Muscle of back (tissue), 11 donors: ENCODE results near the gene NINJ2. TPM values are rescaled to one million over a fixed set of nuclear protein-coding genes. Genes with fewer than 3 reads are reported as not detected.

Experiments
- DNase-seq, 3 donors: peaks; one replicate each; pipeline versions ENCODE4 v3.0.0 to v3.0.0-alpha.2; 2013
- polyA plus RNA-seq, 10 donors: library from polyadenylated mRNA; unstranded; fragments of 120-200 nt; gene quantifications; one replicate each; pipeline ENCODE4 v1.2.1, GENCODE V29; 2013; ENCODE audit not compliant: insufficient read length in 10 of 10

Gene NINJ2
- polyA plus RNA-seq, 10 donors: 3.5 to 7.0 (median 5.2) TPM

DNA sequence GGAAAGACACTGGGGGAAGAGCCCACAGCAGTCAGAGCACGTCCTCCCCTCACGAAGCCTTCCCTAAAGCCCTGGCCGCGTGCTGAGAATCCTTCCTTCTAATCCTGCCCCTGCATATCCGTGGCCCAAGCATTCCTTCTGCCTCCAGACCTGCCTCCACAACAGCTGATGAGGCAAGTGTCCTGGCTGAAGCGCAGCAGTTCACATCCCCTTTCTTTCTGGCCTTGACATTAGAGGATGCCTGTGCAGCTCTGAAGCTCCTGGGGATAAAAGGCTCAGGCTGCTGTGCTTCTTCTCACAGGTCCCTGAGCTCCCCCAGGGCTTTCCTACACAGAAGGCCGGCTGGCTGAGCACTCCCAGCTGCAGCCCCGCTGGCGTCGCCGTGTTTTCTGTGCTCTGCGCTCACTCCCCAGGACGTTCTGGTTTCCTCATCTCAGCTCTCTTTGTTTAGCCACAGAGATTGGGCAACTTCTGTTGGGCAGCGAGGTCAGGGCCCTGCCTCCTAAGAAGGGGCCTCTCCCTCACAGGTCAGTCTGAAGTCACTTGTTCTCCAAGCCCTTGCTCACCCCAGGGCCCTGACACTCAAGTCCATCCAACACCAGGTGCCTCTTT, 45.8 kb downstream of the NINJ2 start:
- DNase-seq: peak in 1 of 3 donors; percentile 64

- no peak for DNase-seq
Measured at GRCh38 chr12:615620-616019, 47.6 kb downstream of the NINJ2 start.

DNA sequence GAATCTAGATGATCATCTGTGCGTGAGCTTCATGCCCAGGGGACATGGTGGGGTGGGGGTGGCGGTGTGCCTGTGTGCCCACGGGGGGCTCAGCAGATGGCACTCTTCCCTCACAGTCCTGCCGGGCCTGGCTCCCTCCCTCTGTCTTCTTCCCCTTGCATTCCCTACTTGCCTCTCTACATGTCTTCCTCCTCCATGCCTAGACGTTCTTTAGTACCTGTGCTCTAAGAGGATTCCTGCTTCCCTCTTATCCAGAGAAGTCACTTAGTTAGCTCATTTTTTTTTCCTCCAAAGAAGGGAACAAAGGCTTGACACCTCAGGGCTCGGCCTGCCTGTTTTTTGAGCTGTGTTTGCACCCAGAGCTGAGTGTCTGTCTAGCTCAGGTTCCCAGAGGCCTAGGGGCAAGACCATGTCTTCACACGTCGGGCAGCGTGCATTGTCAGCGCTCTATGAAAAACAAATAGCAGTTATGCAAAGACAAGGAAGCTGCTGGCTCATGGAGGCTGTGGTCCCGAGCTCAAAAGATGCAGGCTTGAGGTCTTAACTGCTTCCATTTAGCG, 48.8 kb downstream of the NINJ2 start:
- peak in 1 of 3 donors; percentile 41 for DNase-seq

DNA sequence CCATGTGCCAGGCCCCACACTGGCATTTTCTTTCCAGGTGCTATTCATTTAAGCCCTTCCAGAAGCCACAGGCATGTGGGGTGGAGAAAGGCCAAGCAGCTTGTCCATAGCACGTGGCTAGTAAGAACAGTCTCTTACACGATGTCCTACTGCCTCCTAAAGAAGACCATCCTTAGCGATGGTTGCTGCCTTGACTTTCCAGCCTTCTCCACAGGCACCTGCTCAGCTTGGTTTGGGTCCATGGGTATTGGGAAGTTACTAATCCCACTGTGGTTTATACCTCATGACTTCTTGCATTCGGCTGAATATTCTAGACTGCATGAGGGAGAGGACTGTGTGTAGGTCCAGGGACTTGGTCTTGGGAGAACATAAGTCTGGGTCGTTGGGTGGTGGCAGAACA, 49.2 kb downstream of the NINJ2 start:
- DNase-seq: no peak

DNA sequence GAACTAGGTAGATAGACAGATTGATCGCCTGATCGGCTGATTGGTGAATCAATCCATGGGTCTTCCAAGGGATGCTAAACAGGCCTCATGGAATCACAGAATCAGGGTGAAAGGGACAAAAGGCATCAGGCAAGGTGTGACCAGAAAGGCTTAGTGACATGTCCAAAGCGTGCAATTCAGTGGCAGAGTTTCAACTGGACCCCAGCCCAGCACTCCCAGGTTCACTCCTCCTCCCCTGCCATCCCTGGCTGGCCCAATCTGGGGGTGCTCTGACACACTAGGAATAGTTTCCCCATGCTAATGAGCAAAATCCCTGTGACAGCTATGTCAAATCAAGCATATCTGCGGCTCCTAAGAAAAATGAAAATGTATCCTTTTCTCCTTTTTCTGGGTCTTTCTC, 50.4 kb downstream of the NINJ2 start:
- DNase-seq: no peak

GRCh38 chr12:612293-612692, 51.0 kb downstream of the NINJ2 start:
- DNase-seq: no peak

GRCh38 chr12:611721-612120, 51.5 kb downstream of the NINJ2 start:
- DNase-seq: no peak

DNA sequence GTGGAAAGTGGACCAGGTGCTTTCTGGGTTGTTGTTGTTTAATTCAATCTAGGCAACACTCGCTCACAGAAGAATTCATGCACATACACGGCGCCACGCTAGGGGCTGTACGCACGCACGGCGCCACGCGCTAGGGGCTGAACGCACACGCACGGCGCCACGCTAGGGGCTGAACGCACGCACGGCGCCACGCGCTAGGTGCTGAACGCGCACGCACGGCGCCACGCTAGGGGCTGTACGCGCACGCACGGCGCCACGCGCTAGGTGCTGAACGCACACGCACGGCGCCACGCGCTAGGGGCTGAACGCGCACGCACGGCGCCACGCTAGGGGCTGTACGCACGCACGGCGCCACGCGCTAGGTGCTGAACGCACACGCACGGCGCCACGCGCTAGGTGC, 54.3 kb downstream of the NINJ2 start:
- no peak for DNase-seq

GRCh38 chr12:608413-608812, 54.8 kb downstream of the NINJ2 start:
- DNase-seq: no peak

DNA sequence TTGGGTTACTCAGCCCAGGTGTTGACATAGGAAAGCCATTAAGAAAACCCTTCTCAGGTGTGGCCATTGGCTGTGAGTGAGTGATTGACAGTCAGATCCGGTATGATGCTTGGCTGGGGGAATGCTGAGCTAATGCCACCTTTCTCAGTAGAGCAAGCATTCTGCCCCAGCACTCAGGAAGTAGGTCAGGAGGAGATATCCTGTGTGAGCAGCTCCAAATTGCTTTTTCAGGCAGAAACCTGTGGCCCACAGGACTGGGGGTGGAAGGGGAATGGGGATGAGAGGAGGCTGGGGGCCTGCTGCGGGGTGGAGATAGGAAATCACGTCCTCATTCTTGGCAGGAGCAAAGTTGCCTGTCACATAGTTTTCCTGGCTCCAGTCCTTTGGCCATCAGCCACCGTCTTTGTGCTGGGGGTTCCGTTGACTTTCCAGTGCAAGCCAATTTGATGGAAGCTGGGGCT, 55.7 kb downstream of the NINJ2 start:
- peak in 2 of 3 donors; percentile 53 to 74 for DNase-seq

DNA sequence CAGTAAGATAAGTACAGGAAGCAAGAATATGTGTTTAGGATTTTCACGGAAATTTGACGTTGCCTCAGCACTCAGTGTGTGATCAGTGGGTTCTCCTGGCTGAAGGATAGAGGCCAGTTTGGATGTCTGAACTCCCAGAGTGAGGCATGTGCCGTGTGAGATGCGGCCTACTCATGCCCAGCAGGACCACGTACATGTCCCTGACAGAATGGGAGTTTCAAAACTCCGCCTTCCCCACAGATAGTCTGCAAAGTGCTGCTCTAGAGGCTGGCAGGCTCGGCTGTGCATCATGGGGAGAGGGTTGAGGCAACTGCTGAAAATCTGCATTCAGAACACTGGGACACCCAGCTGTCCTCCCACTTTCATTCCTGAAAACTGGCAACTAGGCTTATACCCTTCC, 58.3 kb downstream of the NINJ2 start:
- no peak for DNase-seq

- DNase-seq: no peak
Measured at GRCh38 chr12:602700-603068, 60.6 kb downstream of the NINJ2 start.

DNA sequence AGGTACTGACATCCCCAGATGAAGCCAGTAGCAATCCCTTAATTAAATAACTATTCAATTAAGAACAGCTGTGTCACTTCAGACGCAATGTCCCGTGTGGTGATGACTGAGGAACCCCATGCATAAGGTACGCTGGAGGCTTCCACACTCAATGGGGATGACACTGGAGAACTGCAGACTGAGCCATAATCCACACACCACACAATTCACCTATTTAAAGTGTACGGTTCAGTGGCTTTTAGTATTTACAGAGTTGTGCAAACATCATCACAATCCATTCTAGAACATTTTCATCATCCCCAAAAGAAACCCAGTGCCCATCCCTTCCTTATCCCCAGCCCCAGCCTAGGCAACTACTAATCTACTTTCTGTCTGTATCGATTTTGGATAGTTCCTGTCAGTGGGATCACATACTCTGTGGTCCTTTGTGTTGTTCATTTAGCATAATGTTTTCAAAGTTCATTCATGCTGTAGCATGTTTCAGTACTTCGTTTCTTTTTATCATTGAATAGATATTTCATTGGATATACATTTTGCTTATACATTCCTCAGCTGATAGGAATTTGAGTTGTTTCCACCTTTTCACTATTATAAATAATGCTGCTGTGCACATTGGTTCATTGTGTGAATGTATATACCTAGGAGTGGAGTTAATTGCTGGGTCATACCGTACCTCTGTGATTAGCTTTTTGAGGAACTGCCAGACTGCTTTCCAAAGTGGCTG, 61.1 kb downstream of the NINJ2 start:
- no peak for DNase-seq

GRCh38 chr12:599756-600155, 63.5 kb downstream of the NINJ2 start:
- DNase-seq: no peak

- DNase-seq: no peak
Measured at GRCh38 chr12:597926-598568, 65.2 kb downstream of the NINJ2 start.

- DNase-seq: no peak
Measured at GRCh38 chr12:593396-594270, 69.6 kb downstream of the NINJ2 start.

- no peak for DNase-seq
Measured at GRCh38 chr12:592024-592505, 71.2 kb downstream of the NINJ2 start.

- peak in 1 of 3 donors; percentile 51 for DNase-seq
Measured at GRCh38 chr12:591167-592023, 71.8 kb downstream of the NINJ2 start.

DNA sequence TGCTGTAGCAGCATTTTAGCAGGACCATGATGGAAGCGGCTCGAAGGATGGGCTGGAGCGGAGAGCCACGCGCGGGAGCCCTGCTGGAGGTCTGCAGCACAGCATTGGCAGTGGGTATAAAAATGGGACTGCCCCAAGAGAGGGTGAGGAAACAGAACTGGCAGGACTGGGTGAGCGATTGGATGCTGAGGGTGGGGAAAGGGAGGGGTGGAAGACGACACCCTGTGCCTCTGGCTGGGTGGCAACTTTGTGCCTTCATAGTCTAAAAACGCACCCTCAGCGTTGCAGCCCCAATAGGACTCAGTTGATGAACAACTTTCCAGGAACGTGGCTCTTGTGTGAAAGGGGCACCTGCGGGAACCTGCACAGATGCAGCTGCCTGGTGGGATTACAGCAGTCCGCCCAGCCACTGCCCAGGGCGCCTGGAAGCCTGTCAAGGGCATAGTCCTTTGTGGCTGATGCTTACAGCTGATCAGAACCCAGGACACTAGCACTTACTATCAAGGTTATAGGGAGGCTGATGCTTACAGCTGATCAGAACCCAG, 73.0 kb downstream of the NINJ2 start:
- DNase-seq: no peak

- DNase-seq: no peak
Measured at GRCh38 chr12:588646-589045, 74.6 kb downstream of the NINJ2 start.

- DNase-seq: no peak
Measured at GRCh38 chr12:588024-588322, 75.3 kb downstream of the NINJ2 start.
